DND-41 (cell line): Measurements from ENCODE around the gene F10.

Experiments
- ATAC-seq: fragments of 200-7000 bp; cut with Tn5 transposase; 3 replicates; pipeline ENCODE4 v1.9.1; 2021; ENCODE audit warnings: low read depth; ENCODE audit not compliant: insufficient read depth
- DNase-seq: peaks from one replicate; pipeline ENCODE4 v3.0.0-alpha.2; 2020
- H2AFZ ChIP-seq: 2 replicates; pipeline ENCODE4 v1.6.0; 2012; ENCODE audit warnings: low read depth, low read length
- H3K27ac ChIP-seq: 2 replicates; pipeline ENCODE4 v1.5.1; 2012; ENCODE audit warnings: low read length, inconsistent platforms
- H3K27me3 ChIP-seq: fragments of 200-600 bp; sonication (generic); 2 replicates; pipeline ENCODE4 v1.6.0; 2012; ENCODE audit warnings: low read length, mild to moderate bottlenecking, inconsistent platforms; ENCODE audit not compliant: insufficient read depth, poor library complexity
- H3K36me3 ChIP-seq: 2 replicates; pipeline ENCODE4 v1.5.1; 2012; ENCODE audit warnings: low read length, inconsistent platforms; ENCODE audit not compliant: insufficient read depth
- H3K4me1 ChIP-seq: 2 replicates; pipeline ENCODE4 v1.5.1; 2012; ENCODE audit warnings: mild to moderate bottlenecking, low read length; ENCODE audit not compliant: insufficient read depth
- H3K4me2 ChIP-seq: 2 replicates; pipeline ENCODE4 v1.6.0; 2012; ENCODE audit warnings: mild to moderate bottlenecking, moderate library complexity, low read length, inconsistent platforms; ENCODE audit not compliant: insufficient read depth
- H3K4me3 ChIP-seq, 2 experiments: fragments of 200-600 bp in 1 of 2; shearing (Covaris generic) in 1 of 2; 2 replicates each; pipeline ENCODE4 v1.5.1; 2012 to 2016; ENCODE audit warnings: inconsistent platforms in 2 of 2, low read length in 2 of 2, mild to moderate bottlenecking in 2 of 2, low read depth in 1 of 2, moderate library complexity in 1 of 2
- H3K79me2 ChIP-seq: 2 replicates; pipeline ENCODE4 v1.6.0; 2012; ENCODE audit warnings: low read length, inconsistent platforms; ENCODE audit not compliant: insufficient read depth
- H3K9ac ChIP-seq: 2 replicates; pipeline ENCODE4 v1.6.0; 2012; ENCODE audit warnings: low read depth, mild to moderate bottlenecking, inconsistent platforms, low read length, moderate library complexity
- H3K9me3 ChIP-seq: 2 replicates; pipeline ENCODE4 v1.5.1; 2012; ENCODE audit warnings: low read length, moderate library complexity, mild to moderate bottlenecking, inconsistent platforms; ENCODE audit not compliant: insufficient read depth, severe bottlenecking
- H4K20me1 ChIP-seq: 2 replicates; pipeline ENCODE4 v1.6.0; 2012; ENCODE audit warnings: low read length; ENCODE audit not compliant: insufficient read depth
- EZH2 ChIP-seq: IDR thresholded peaks from 3 replicates; pipeline ENCODE4 v1.6.1; 2012; ENCODE audit warnings: borderline replicate concordance, low read depth, mild to moderate bottlenecking, moderate library complexity, low read length, inconsistent platforms; ENCODE audit not compliant: severe bottlenecking
- TF ChIP-seq, protein P1 (sequence below): IDR thresholded peaks from 2 replicates; pipeline ENCODE4 v1.5.1; 2012; ENCODE audit warnings: borderline replicate concordance, low read length, moderate library complexity, mild to moderate bottlenecking; ENCODE audit not compliant: poor library complexity, severe bottlenecking; ENCODE audit errors: extremely low read depth

The F10 gene

DNA sequence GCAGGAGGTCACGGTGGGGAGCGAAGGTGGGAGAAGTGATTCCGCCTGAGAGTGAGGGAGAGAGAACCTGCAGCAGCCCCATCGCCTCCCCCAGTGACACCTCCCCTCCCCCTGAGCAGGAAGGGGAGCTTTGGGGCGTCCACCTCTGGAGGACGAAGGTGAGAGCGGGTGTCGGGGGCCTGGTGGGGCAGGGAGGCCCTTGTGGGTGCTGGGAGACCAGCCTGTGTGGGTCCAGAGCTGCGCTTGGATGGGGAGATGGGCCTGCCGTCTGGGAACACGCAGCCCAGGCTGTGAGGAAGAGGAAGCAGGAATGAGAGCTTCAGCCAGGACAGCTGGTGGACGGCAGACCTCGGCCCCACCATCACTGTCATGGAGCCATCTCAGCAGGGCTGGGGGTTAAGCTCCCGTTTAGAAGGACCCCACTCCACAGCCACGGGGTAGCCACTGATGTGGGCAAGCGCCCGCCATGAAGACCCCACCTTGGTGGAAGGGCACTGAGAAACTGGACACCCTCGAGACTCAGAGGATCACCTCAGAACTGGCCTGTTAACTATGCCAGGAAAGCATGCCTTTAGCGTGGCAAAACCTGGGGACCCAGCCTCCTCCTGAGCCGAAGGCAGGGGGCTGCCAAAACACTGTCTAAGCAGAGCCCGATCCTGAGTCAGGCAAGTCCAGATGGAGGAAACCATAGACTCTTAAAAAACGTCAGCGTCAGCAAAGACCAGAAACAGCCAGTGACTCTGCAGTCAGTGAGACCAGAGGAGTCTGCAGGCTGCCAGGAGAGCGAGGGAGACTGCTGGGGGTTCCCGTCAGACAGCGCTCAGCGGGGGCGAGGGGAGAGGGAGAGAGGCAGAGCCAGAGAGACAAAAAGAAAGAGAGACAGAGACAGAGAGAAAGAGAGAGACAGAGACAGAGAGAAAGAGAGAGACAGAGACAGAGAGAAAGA, 29.4 kb downstream of the F10 start:
- H3K9ac ChIP-seq: no peak overlapping the region
- peak overlapping the region; percentile 58; the same call in 1 of the 2 replicates for H2AFZ ChIP-seq
- H3K79me2 ChIP-seq: no peaks in the 10 kb centered on the region
- H3K4me2 ChIP-seq: no peak overlapping the region
- no peak overlapping the region for H3K27ac ChIP-seq
- TF ChIP-seq, protein P1, sequence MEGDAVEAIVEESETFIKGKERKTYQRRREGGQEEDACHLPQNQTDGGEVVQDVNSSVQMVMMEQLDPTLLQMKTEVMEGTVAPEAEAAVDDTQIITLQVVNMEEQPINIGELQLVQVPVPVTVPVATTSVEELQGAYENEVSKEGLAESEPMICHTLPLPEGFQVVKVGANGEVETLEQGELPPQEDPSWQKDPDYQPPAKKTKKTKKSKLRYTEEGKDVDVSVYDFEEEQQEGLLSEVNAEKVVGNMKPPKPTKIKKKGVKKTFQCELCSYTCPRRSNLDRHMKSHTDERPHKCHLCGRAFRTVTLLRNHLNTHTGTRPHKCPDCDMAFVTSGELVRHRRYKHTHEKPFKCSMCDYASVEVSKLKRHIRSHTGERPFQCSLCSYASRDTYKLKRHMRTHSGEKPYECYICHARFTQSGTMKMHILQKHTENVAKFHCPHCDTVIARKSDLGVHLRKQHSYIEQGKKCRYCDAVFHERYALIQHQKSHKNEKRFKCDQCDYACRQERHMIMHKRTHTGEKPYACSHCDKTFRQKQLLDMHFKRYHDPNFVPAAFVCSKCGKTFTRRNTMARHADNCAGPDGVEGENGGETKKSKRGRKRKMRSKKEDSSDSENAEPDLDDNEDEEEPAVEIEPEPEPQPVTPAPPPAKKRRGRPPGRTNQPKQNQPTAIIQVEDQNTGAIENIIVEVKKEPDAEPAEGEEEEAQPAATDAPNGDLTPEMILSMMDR: no peak
- TF ChIP-seq EZH2: no peak
- no peaks in the 10 kb centered on the region for H3K36me3 ChIP-seq
- H4K20me1 ChIP-seq: no peaks in the 10 kb centered on the region; the same call in 1 of the 2 replicates
- no peaks in the 10 kb centered on the region for H3K9me3 ChIP-seq
- DNase-seq (no peak), ATAC-seq (no peak)
- no peaks in the 10 kb centered on the region for H3K27me3 ChIP-seq
- H3K4me3 ChIP-seq: no peak overlapping the region
- peaks cover 23% of the 10 kb centered on the region for H3K4me1 ChIP-seq

DNA sequence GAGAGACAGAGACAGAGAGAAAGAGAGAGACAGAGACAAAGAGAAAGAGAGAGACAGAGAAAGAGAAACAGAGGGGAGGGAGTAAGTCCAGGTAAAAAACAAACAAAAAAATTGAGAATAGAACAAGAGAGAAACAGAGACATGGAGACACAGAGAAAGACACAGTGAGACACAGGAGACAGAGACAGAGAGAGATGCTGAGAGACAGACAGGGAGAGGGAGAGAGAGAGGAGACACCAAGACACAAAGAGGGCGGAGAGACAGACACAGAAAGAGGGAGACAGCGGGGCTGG, 30.0 kb downstream of the F10 start:
- no peak for DNase-seq
- peak overlapping the region; percentile 58 for H2AFZ ChIP-seq
- H3K9ac ChIP-seq: no peak overlapping the region
- no peaks in the 10 kb centered on the region for H3K36me3 ChIP-seq
- no peaks in the 10 kb centered on the region for H3K27me3 ChIP-seq
- H3K27ac ChIP-seq: no peak overlapping the region
- no peak for ATAC-seq
- no peaks in the 10 kb centered on the region for H3K79me2 ChIP-seq
- no peaks in the 10 kb centered on the region; the same call in 1 of the 2 replicates for H4K20me1 ChIP-seq
- TF ChIP-seq, protein P1: no peak
- no peak for TF ChIP-seq EZH2
- peaks cover 23% of the 10 kb centered on the region for H3K4me1 ChIP-seq
- H3K4me2 ChIP-seq: peak overlapping the region; percentile 85
- H3K9me3 ChIP-seq: no peaks in the 10 kb centered on the region
- no peak overlapping the region for H3K4me3 ChIP-seq

DNA sequence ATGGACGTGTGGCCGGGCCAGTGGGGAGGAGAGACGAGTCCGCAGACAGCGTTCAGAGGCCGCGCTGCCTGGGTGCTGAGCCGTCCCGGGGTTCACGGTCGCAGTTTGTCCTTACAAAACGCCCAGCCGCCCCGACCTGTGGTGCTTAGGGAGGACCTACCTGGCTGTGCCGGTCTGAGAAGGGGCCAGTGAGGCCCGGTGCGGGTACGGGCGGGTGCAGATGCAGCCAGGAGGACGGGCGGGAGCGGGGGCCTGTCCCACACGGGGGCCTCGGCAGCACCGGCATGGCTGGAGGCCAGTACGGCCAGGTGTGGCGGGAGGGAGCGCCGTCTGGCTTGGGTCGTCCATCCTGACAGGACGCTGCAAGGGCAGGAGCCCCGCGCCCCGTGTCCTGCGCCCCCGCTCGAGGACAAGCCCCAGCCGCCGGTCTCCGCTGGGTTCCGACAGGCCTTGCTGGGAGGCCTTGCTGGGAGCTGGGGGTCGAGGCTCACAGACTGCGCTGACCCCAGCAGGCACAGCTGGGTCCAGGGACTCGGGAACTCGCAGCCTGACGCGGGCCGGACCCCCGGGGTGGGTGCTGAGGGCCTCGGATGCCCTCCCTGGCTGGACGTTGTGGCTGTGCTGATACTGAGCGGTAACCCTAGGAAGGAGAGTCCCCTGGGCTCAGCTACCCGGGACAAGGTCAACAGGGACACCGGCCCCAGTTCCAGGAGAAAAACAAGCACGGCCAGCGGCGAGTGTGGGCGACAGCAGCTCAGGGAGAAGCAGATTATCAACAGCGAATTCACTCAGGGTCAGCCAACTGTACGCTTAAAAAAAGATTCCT, 30.6 kb downstream of the F10 start:
- peak overlapping the region in 1 of 2 experiments; percentile 53; a peak in 2 of 4 replicates for H3K4me3 ChIP-seq
- no peaks in the 10 kb centered on the region for H3K9me3 ChIP-seq
- peak overlapping the region; percentile 48 for H3K27ac ChIP-seq
- H3K79me2 ChIP-seq: no peaks in the 10 kb centered on the region
- no peaks in the 10 kb centered on the region for H3K27me3 ChIP-seq
- H3K9ac ChIP-seq: peak overlapping the region; percentile 50
- no peak for TF ChIP-seq EZH2
- TF ChIP-seq, protein P1: no peak
- no peaks in the 10 kb centered on the region; the same call in 1 of the 2 replicates for H4K20me1 ChIP-seq
- peak overlapping the region; percentile 85 for H3K4me2 ChIP-seq
- DNase-seq: peak; percentile 9
- peaks cover 23% of the 10 kb centered on the region for H3K4me1 ChIP-seq
- peak overlapping the region; percentile 93 for H2AFZ ChIP-seq
- no peaks in the 10 kb centered on the region for H3K36me3 ChIP-seq
- ATAC-seq: peak; percentile 41
